ENCODE results near the gene UNC5A. TPM values are rescaled to one million over a fixed set of nuclear protein-coding genes. Genes with fewer than 3 reads are reported as not detected.

Gene UNC5A
- total and polyA plus RNA-seq, 3 donors from 2014 or later, result 1.7 to 2.0 (median 1.8) TPM

- H3K27me3 ChIP-seq, result no peaks in the 10 kb centered on the region
- TF ChIP-seq CTCF (IDR thresholded peaks at IDR 0.05) (no peak), POLR2A (IDR thresholded peaks at IDR 0.05) (no peak)
- 43 to 46% methylated on average over 7 of the region's 7 CpGs for WGBS, 2 donors
- H3K4me1 ChIP-seq, result no peaks in the 10 kb centered on the region
- intact Hi-C loops (cut with DNase I; ENCODE audit: low total_unique reads), result no loop called here
- no peak for DNase-seq
- H3K36me3 ChIP-seq (ENCODE audit: low read depth, missing control alignments), result no peaks in the 10 kb centered on the region
- H3K9me3 ChIP-seq, result no peaks in the 10 kb centered on the region
- H3K27ac ChIP-seq, result no peak overlapping the region
- H3K4me3 ChIP-seq, result no peak overlapping the region
Observed at GRCh38 chr5:176788091-176788490, 22.3 kb upstream of the UNC5A start.

DNA sequence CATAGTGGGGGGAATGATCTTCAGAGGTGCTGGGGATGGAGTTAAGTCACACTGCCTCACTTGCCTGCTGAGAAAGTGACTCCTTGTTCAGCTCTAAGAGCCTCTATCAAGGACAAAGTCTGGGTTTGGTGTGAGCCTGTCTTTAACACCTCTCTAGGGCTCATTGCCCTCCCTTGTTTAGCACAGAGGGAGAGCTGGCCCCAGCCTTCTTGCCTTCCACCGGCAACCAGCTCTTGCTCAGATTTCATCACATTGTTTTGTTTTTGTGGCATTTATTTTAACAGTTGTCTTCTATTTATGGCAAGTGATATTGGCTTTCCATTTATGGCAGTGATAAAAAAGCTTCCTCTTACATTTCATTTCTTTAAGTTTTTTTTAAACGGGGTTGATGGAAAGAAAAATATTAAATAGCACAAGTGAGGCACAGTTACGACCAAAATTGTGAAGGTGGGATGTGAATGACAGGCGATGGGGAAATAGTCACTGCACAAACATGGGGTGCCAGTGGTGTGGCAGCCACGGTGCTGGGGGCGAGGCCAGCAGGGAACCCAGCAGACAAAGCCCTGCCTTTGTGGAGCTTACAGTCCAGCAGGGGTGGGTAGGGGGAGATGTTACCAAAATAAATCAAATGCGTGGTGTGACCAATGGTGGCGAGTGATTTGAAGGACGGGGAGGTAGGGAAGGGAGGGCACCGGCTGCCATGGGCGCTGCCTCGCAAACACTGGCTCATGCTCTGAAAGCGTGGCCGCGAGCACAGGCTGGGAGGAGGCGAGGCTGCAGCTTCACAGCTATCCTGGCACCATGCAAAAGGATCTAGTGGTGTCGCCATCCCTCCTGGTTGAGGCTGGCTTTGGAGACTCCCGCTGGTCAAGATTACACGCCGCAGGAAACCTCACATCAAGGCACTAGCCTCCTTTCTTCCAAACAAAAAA is 21.2 kb upstream of the UNC5A start:
- intact Hi-C loops (cut with DNase I; ENCODE audit: low total_unique reads), result no loop called here
- no peak for TF ChIP-seq POLR2A (IDR thresholded peaks at IDR 0.05)
- no peak for TF ChIP-seq CTCF (IDR thresholded peaks at IDR 0.05)
- no peak for DNase-seq
- H3K4me1 ChIP-seq, result no peaks in the 10 kb centered on the region
- H3K36me3 ChIP-seq (ENCODE audit: low read depth, missing control alignments), result no peaks in the 10 kb centered on the region
- no peaks in the 10 kb centered on the region for H3K9me3 ChIP-seq
- H3K4me3 ChIP-seq, result no peak overlapping the region
- 60 to 68% methylated on average over 20 of the region's 20 CpGs for WGBS, 2 donors
- no peak overlapping the region for H3K27ac ChIP-seq
- H3K27me3 ChIP-seq, result no peaks in the 10 kb centered on the region

DNA sequence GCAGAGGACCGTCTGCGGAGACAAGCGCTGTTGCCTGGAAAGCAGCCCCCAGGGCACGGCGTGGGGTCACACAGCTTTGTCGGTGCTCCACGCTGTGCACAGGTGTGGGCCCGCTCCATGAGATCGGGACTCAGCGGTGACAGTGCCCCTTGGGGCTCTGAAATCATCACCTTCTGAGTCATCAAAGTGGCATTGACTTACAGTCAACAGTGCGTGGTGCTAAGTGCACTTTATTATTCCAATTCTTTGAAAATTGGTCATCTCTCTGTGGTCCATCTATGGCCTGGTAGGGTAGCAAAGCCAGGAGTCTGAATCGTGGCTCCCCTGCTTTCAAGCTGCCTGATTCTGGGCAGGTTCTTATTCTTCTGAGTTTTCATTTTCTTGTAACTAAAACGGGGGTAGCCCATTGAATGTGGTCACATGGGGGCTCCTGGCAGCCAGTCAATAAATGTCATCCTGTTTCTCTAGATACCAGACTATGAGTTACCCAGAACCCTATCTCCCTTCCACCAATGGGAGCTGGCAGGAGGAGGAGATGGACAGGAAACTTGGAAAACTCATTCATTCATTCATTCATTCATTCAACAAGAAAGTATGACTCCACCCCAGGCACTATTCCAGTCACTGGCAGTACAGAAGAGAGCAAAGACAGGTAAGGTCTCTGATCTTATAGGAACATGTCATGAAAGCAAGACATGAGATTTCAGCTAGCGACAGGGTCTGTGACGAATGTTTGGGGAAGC is 20.3 kb upstream of the UNC5A start:
- no peak overlapping the region for H3K4me3 ChIP-seq
- DNase-seq, result no peak
- no peaks in the 10 kb centered on the region for H3K36me3 ChIP-seq (ENCODE audit: low read depth, missing control alignments)
- TF ChIP-seq POLR2A (IDR thresholded peaks at IDR 0.05), result no peak
- no peak for TF ChIP-seq CTCF (IDR thresholded peaks at IDR 0.05)
- no peaks in the 10 kb centered on the region for H3K9me3 ChIP-seq
- no peak overlapping the region for H3K27ac ChIP-seq
- H3K27me3 ChIP-seq, result no peaks in the 10 kb centered on the region
- intact Hi-C loops (cut with DNase I; ENCODE audit: low total_unique reads), result no loop called here
- 71 to 81% methylated on average over 13 to 15 of the region's 15 CpGs for whole genome bisulfite sequencing, 2 donors
- no peaks in the 10 kb centered on the region for H3K4me1 ChIP-seq

GRCh38 chr5:176790941-176791340 is 19.4 kb upstream of the UNC5A start:
- Histone ChIP-seq H3K9me3 (no peaks in the 10 kb centered on the region), H3K4me3 (no peak overlapping the region), H3K27ac (no peak overlapping the region), H3K27me3 (no peaks in the 10 kb centered on the region), H3K4me1 (no peaks in the 10 kb centered on the region), H3K36me3 (ENCODE audit: low read depth, missing control alignments) (no peaks in the 10 kb centered on the region)
- TF ChIP-seq CTCF (IDR thresholded peaks at IDR 0.05) (no peak), POLR2A (IDR thresholded peaks at IDR 0.05) (no peak)
- 72 to 78% methylated on average over 5 of the region's 5 CpGs for WGBS, 2 donors
- intact Hi-C loops (cut with DNase I; ENCODE audit: low total_unique reads), result no loop called here
- DNase-seq, result no peak

Measured in testis (tissue), 3 donors.